SK-MEL-5 (cell line): Measurements from ENCODE around the gene RYR2. TPM values are rescaled to one million over a fixed set of nuclear protein-coding genes. Genes with fewer than 3 reads are reported as not detected.

Source experiments
- DNase-seq: peaks from one replicate; pipeline ENCODE4 v3.0.0-alpha.2; 2016; ENCODE audit warnings: low read depth, low spot score
- in situ Hi-C: cut with HindIII; loops from 2 replicates; pipeline ENCODE4 v1.10.0; 2016; ENCODE audit warnings: low sequenced_read_pairs, high pct_unique_total_duplicates, low pct_unique_long_range_greater_than_20kb
- total RNA-seq: library from RNA; depleted of rRNA; stranded (reverse); fragments of >200 nt; shearing (Covaris generic); gene quantifications from 2 replicates; pipeline ENCODE4 v1.2.3, GENCODE V29; 2014

RYR2 gene
- total RNA-seq, 1 experiment from 2014 or later: 0.29 TPM

GRCh38 chr1:237025358-237026074 is 16.5 kb upstream of the RYR2 start:
- in situ Hi-C loops: no loop called here
- no peak for DNase-seq

GRCh38 chr1:237029240-237029639 is 12.7 kb upstream of the RYR2 start:
- in situ Hi-C loops: no loop called here
- DNase-seq: no peak

GRCh38 chr1:237029850-237030535 is 12.0 kb upstream of the RYR2 start:
- in situ Hi-C loops: no loop called here

GRCh38 chr1:237031480-237031879 is 10.5 kb upstream of the RYR2 start:
- in situ Hi-C loops: no loop called here
- DNase-seq: no peak

More at GRCh38 chr1:237029850-237030535, 12.0 kb upstream of the RYR2 start:
- DNase-seq: no peak

GRCh38 chr1:237032029-237032428 is 10.0 kb upstream of the RYR2 start:
- in situ Hi-C loops: no loop called here

GRCh38 chr1:237033061-237033460 is 8.9 kb upstream of the RYR2 start:
- DNase-seq: no peak
- in situ Hi-C loops: no loop called here

More at GRCh38 chr1:237032029-237032428, 10.0 kb upstream of the RYR2 start:
- no peak for DNase-seq

GRCh38 chr1:237033804-237034203 is 8.2 kb upstream of the RYR2 start:
- in situ Hi-C loops: no loop called here
- no peak for DNase-seq

GRCh38 chr1:237035759-237036158 is 6.2 kb upstream of the RYR2 start:
- DNase-seq: no peak
- in situ Hi-C loops: no loop called here

GRCh38 chr1:237038211-237038610 is 3.8 kb upstream of the RYR2 start:
- DNase-seq: no peak

GRCh38 chr1:237040823-237041222 is 1.2 kb upstream of the RYR2 start:
- no peak for DNase-seq

More at GRCh38 chr1:237038211-237038610, 3.8 kb upstream of the RYR2 start:
- in situ Hi-C loops: no loop called here

GRCh38 chr1:237041461-237041794 is 556 bp upstream of the RYR2 start:
- no peak for DNase-seq
- in situ Hi-C loops: no loop called here

More at GRCh38 chr1:237040823-237041222, 1.2 kb upstream of the RYR2 start:
- in situ Hi-C loops: no loop called here

GRCh38 chr1:237042526-237042891 is 525 bp downstream of the RYR2 start:
- DNase-seq: no peak
- in situ Hi-C loops: no loop called here

GRCh38 chr1:237042892-237043576 is 1.1 kb downstream of the RYR2 start:
- in situ Hi-C loops: no loop called here
- DNase-seq: no peak

GRCh38 chr1:237043846-237044636 is 2.1 kb downstream of the RYR2 start:
- in situ Hi-C loops: no loop called here
- no peak for DNase-seq

GRCh38 chr1:237045278-237046016 is 3.5 kb downstream of the RYR2 start:
- in situ Hi-C loops: no loop called here
- DNase-seq: no peak

GRCh38 chr1:237048803-237049202 is 6.8 kb downstream of the RYR2 start:
- no peak for DNase-seq
- in situ Hi-C loops: no loop called here

- in situ Hi-C loops: no loop called here
- DNase-seq: no peak
Measured at GRCh38 chr1:237050185-237050584, 8.2 kb downstream of the RYR2 start.
